ENCODE data around the gene PCSK6. TPM values are rescaled to one million over a fixed set of nuclear protein-coding genes. Genes with fewer than 3 reads are reported as not detected.
"Not testable (repeated sequence)": the region's sequence is repeated elsewhere in the genome, so short reads cannot be mapped to it uniquely, and the experiment has no call there.

PCSK6 gene
- polyA plus RNA-seq, 1 donor from 2014 or later = 0.14 TPM

GRCh38 chr15:101355678-101356464 is 133.6 kb downstream of the PCSK6 start:
- Mint-ChIP-seq H3K27ac (no peak overlapping the region), H3K36me3 (peaks cover 2% of the 10 kb centered on the region), H3K4me3 (no peak overlapping the region), H3K9me3 (peaks cover 0 to 2% (median 0%) of the 10 kb centered on the region in 3 donors), H3K4me1 (no peaks in the 10 kb centered on the region), H3K27me3 (peaks cover 1% of the 10 kb centered on the region)

GRCh38 chr15:101354891-101355623 is 134.4 kb downstream of the PCSK6 start:
- H3K36me3 Mint-ChIP-seq = peaks cover 2% of the 10 kb centered on the region
- H3K9me3 Mint-ChIP-seq = peaks cover 0 to 2% (median 0%) of the 10 kb centered on the region in 3 donors
- H3K4me3 Mint-ChIP-seq = no peak overlapping the region
- H3K27ac Mint-ChIP-seq = no peak overlapping the region
- H3K27me3 Mint-ChIP-seq = peaks cover 1% of the 10 kb centered on the region
- H3K4me1 Mint-ChIP-seq = no peaks in the 10 kb centered on the region

- Mint-ChIP-seq H3K4me1 (no peaks in the 10 kb centered on the region), H3K36me3 (peaks cover 2% of the 10 kb centered on the region), H3K27me3 (peaks cover 6% of the 10 kb centered on the region), H3K27ac (no peak overlapping the region), H3K9me3 (no peaks in the 10 kb centered on the region), H3K4me3 (no peak overlapping the region)
These were observed 136.3 kb downstream of the PCSK6 start for GRCh38 chr15:101353240-101353639.

GRCh38 chr15:101351736-101352135 is 137.8 kb downstream of the PCSK6 start:
- Mint-ChIP-seq H3K36me3 (peaks cover 2% of the 10 kb centered on the region), H3K27ac (no peak overlapping the region), H3K4me1 (no peaks in the 10 kb centered on the region), H3K9me3 (no peaks in the 10 kb centered on the region), H3K4me3 (no peak overlapping the region), H3K27me3 (peaks cover 7% of the 10 kb centered on the region)

GRCh38 chr15:101349047-101349951 is 140.2 kb downstream of the PCSK6 start:
- H3K9me3 Mint-ChIP-seq = no peaks in the 10 kb centered on the region
- no peaks in the 10 kb centered on the region for H3K4me1 Mint-ChIP-seq
- H3K27me3 Mint-ChIP-seq = peaks cover 7% of the 10 kb centered on the region
- no peak overlapping the region for H3K27ac Mint-ChIP-seq
- peaks cover 2% of the 10 kb centered on the region for H3K36me3 Mint-ChIP-seq
- no peak overlapping the region for H3K4me3 Mint-ChIP-seq

- H3K4me3 Mint-ChIP-seq = no peak overlapping the region
- H3K27me3 Mint-ChIP-seq = peaks cover 10% of the 10 kb centered on the region
- H3K36me3 Mint-ChIP-seq = peaks cover 2% of the 10 kb centered on the region
- H3K27ac Mint-ChIP-seq = no peak overlapping the region
- H3K9me3 Mint-ChIP-seq = no peaks in the 10 kb centered on the region
- no peaks in the 10 kb centered on the region for H3K4me1 Mint-ChIP-seq
These were observed 140.9 kb downstream of the PCSK6 start for GRCh38 chr15:101348643-101349042.

- H3K9me3 Mint-ChIP-seq = no peaks in the 10 kb centered on the region
These were observed 141.5 kb downstream of the PCSK6 start for GRCh38 chr15:101348015-101348414.

GRCh38 chr15:101347454-101347853 is 142.1 kb downstream of the PCSK6 start:
- H3K4me3 Mint-ChIP-seq = no peak overlapping the region
- H3K4me1 Mint-ChIP-seq = no peaks in the 10 kb centered on the region
- H3K27me3 Mint-ChIP-seq = peaks cover 10% of the 10 kb centered on the region
- no peaks in the 10 kb centered on the region for H3K9me3 Mint-ChIP-seq
- H3K27ac Mint-ChIP-seq = no peak overlapping the region
- H3K36me3 Mint-ChIP-seq = peaks cover 3% of the 10 kb centered on the region

More at GRCh38 chr15:101348015-101348414, 141.5 kb downstream of the PCSK6 start:
- Mint-ChIP-seq H3K4me1 (no peaks in the 10 kb centered on the region), H3K27ac (no peak overlapping the region), H3K36me3 (peaks cover 3% of the 10 kb centered on the region), H3K4me3 (no peak overlapping the region), H3K27me3 (peaks cover 10% of the 10 kb centered on the region)

- no peak overlapping the region for H3K4me3 Mint-ChIP-seq
These were observed 142.6 kb downstream of the PCSK6 start for GRCh38 chr15:101346928-101347327.

GRCh38 chr15:101342056-101342455 is 147.5 kb downstream of the PCSK6 start:
- Mint-ChIP-seq H3K9me3 (peaks cover 2 to 4% (median 4%) of the 10 kb centered on the region in 3 donors), H3K27ac (no peak overlapping the region), H3K4me1 (no peaks in the 10 kb centered on the region), H3K4me3 (no peak overlapping the region), H3K27me3 (peaks cover 15% of the 10 kb centered on the region), H3K36me3 (peaks cover 2% of the 10 kb centered on the region)

More at GRCh38 chr15:101346928-101347327, 142.6 kb downstream of the PCSK6 start:
- peaks cover 2% of the 10 kb centered on the region for H3K36me3 Mint-ChIP-seq
- H3K27me3 Mint-ChIP-seq = peaks cover 12% of the 10 kb centered on the region
- no peaks in the 10 kb centered on the region for H3K4me1 Mint-ChIP-seq
- H3K27ac Mint-ChIP-seq = no peak overlapping the region
- H3K9me3 Mint-ChIP-seq = no peaks in the 10 kb centered on the region

- Mint-ChIP-seq H3K9me3 (peaks cover 6 to 13% (median 7%) of the 10 kb centered on the region in 3 donors), H3K4me3 (no peak overlapping the region), H3K27ac (no peak overlapping the region), H3K36me3 (peaks cover 2% of the 10 kb centered on the region), H3K27me3 (peaks cover 12% of the 10 kb centered on the region), H3K4me1 (peaks cover 1 to 6% (median 3%) of the 10 kb centered on the region in 3 donors)
These were observed 150.9 kb downstream of the PCSK6 start for GRCh38 chr15:101338502-101339057.

GRCh38 chr15:101337976-101338375 is 151.5 kb downstream of the PCSK6 start:
- peaks cover 12% of the 10 kb centered on the region for H3K27me3 Mint-ChIP-seq
- H3K4me1 Mint-ChIP-seq = peaks cover 3 to 8% (median 6%) of the 10 kb centered on the region in 3 donors
- H3K4me3 Mint-ChIP-seq = peak overlapping the region in 1 of 4 donors; percentile 68
- H3K36me3 Mint-ChIP-seq = no peaks in the 10 kb centered on the region
- H3K27ac Mint-ChIP-seq = no peak overlapping the region
- peaks cover 6 to 13% (median 7%) of the 10 kb centered on the region in 3 donors for H3K9me3 Mint-ChIP-seq

- Mint-ChIP-seq H3K9me3 (peaks cover 4 to 13% (median 9%) of the 10 kb centered on the region in 3 donors), H3K4me3 (peak overlapping the region in 1 of 4 donors; percentile 68), H3K27me3 (peaks cover 10% of the 10 kb centered on the region), H3K27ac (peak overlapping the region; percentile 42 to 82 (median 63))
- not testable (repeated sequence) for H3K36me3 Mint-ChIP-seq, H3K4me1 Mint-ChIP-seq
These were observed 155.4 kb downstream of the PCSK6 start for GRCh38 chr15:101333907-101334789.

Data from IgD-negative memory B cell (primary cell).